K562 (cell line): ENCODE results near the gene ETS1. TPM values are rescaled to one million over a fixed set of nuclear protein-coding genes. Genes with fewer than 3 reads are reported as not detected.

Experiments used
- ATAC-seq: fragments of 200-7000 bp; cut with Tn5 transposase; 3 replicates; pipeline ENCODE4 v1.9.1; 2020; ENCODE audit warnings: moderate library complexity
- BruUV-seq: library from RNA; stranded (reverse); fragments of 400-500 nt; replicated peaks from 2 replicates; lab custom pipeline; 2021; lab: Mats Ljungman, UMichigan
- CTCF ChIA-PET: fragments of 300-600 bp; formaldehyde crosslinking; extraction: SDS; loops from one replicate; lab custom pipeline; 2021; ENCODE audit warnings: low intra/inter-chr PET ratio; lab: Yijun Ruan, JAX
- POLR2A ChIA-PET: fragments of 300-600, 350-650 bp; sonication (Branson Sonifier 250); formaldehyde crosslinking; extraction: SDS; loops from one replicate; lab custom pipeline; 2021; ENCODE audit warnings: antibody characterized with exemption, inconsistent platforms; lab: Yijun Ruan, JAX
- DNase-seq, 4 experiments: peaks; one replicate each; pipeline versions ENCODE4 v3.0.0 to v3.0.0-alpha.2; 2011 to 2018; ENCODE audit warnings: low spot score in 3 of 4, mixed read lengths in 3 of 4; ENCODE audit errors: extremely low read depth in 1 of 4
- FAIRE-seq: peaks from 2 replicates; lab custom pipeline; 2011; peaks lifted over from hg19 to GRCh38; lab: Jason Lieb, UNC
- H2AFZ ChIP-seq: 2 replicates; pipeline ENCODE4 v1.6.0; 2011; ENCODE audit warnings: low read depth, low read length, control low read depth, inconsistent platforms
- H3K27ac ChIP-seq: fragments of 200-600 bp; 3 replicates; pipeline ENCODE4 v1.8.0; 2011; ENCODE audit warnings: low read depth, mild to moderate bottlenecking, control low read depth, inconsistent platforms, low read length, moderate library complexity, mixed read lengths; ENCODE audit errors: extremely low read depth
- H3K27me3 ChIP-seq, 2 experiments: fragments of 300-600 bp in 1 of 2; 2 replicates in 1 of 2; 3 replicates in 1 of 2; pipeline versions ENCODE4 v1.6.0 to v1.8.0; 2011; ENCODE audit warnings: inconsistent platforms in 2 of 2, low read length in 2 of 2, mild to moderate bottlenecking in 1 of 2, mixed read lengths in 1 of 2, moderate library complexity in 1 of 2; ENCODE audit not compliant: control insufficient read depth in 2 of 2, insufficient read depth in 2 of 2
- H3K36me3 ChIP-seq: fragments of 300-600 bp; 3 replicates; pipeline ENCODE4 v1.8.0; 2011; ENCODE audit warnings: mild to moderate bottlenecking, low read length, inconsistent platforms; ENCODE audit not compliant: control insufficient read depth, insufficient read depth
- H3K4me1 ChIP-seq, 2 experiments: fragments of 200-600 bp in 1 of 2; replicated peaks in 1 of 2; 2 replicates in 1 of 2; 3 replicates in 1 of 2; pipeline versions ENCODE4 v1.5.1 to v1.8.0; 2011; ENCODE audit warnings: inconsistent platforms in 2 of 2, low read length in 2 of 2, mild to moderate bottlenecking in 1 of 2, mixed read lengths in 1 of 2, moderate library complexity in 1 of 2; ENCODE audit not compliant: control insufficient read depth in 2 of 2, insufficient read depth in 2 of 2
- H3K4me2 ChIP-seq: 2 replicates; pipeline ENCODE4 v1.6.1; 2011; ENCODE audit warnings: low read length, control low read depth, inconsistent platforms, mixed read lengths; ENCODE audit not compliant: insufficient read depth
- H3K4me3 ChIP-seq: fragments of 200-600 bp; sonication (generic), shearing (Covaris generic); 2 replicates; pipeline ENCODE4 v1.5.1; 2016; ENCODE audit warnings: control low read depth, inconsistent platforms
- H3K79me2 ChIP-seq: fragments of 200-600 bp; 3 replicates; pipeline ENCODE4 v1.8.0; 2011; ENCODE audit warnings: low read length, inconsistent platforms; ENCODE audit not compliant: control insufficient read depth, insufficient read depth
- H3K9ac ChIP-seq, 2 experiments: 2 replicates each; pipeline versions ENCODE4 v1.6.0 to v1.6.1; 2011; ENCODE audit warnings: low read depth in 2 of 2, low read length in 2 of 2, control low read depth in 1 of 2, inconsistent platforms in 1 of 2, mild to moderate bottlenecking in 1 of 2, mixed read lengths in 1 of 2; ENCODE audit not compliant: insufficient read depth in 1 of 2
- H3K9me1 ChIP-seq: one replicate; pipeline ENCODE4 v1.6.0; 2011; ENCODE audit warnings: inconsistent platforms, mild to moderate bottlenecking, low read length, moderate library complexity; ENCODE audit not compliant: control insufficient read depth, insufficient read depth
- H3K9me3 ChIP-seq: replicated peaks from 2 replicates; pipeline ENCODE4 v1.5.1; 2011; ENCODE audit warnings: low read depth, low read length, inconsistent platforms; ENCODE audit not compliant: control insufficient read depth, insufficient read depth
- H4K20me1 ChIP-seq: replicated peaks from 2 replicates; pipeline ENCODE4 v1.6.1; 2011; ENCODE audit warnings: low read length, inconsistent platforms, mixed read lengths; ENCODE audit not compliant: control insufficient read depth, insufficient read depth
- CEBPG ChIP-seq, 3 experiments: fragments of 200-800 bp in 1 of 3; sonication (Bioruptor generic) in 1 of 3; sonication (generic) in 1 of 3; formaldehyde crosslinking in 1 of 3; IDR thresholded peaks in 2 of 3; conservative IDR thresholded peaks in 1 of 3; 2 replicates each; pipeline versions ENCODE4 v1.6.1 to v1.8.0; 2016 to 2022; ENCODE audit warnings: missing compliant biosample characterization in 2 of 3, missing genetic modification characterization in 2 of 3, mild to moderate bottlenecking in 1 of 3, missing genetic modification reagents in 1 of 3
- WGBS: fragments of 100-300 bp; shearing (Covaris generic); methylation state at CpG from one replicate; pipeline ENCODE4 v1.1.6; 2016; ENCODE audit warnings: low coverage, mixed read lengths; ENCODE audit not compliant: insufficient coverage; ENCODE audit errors: missing lambda C conversion rate; 5-methylcytosine and 5-hydroxymethylcytosine counted together
- in situ Hi-C: fragments of 300-500 bp; cut with MboI; formaldehyde crosslinking; loops from 4 replicates; pipeline ENCODE4 v1.15.0; 2018; ENCODE audit warnings: inconsistent platforms, mixed read lengths
- intact Hi-C: fragments of 100-400 bp; cut with micrococcal nuclease; formaldehyde crosslinking; loops from 2 replicates; pipeline ENCODE4 v1.14.2; 2022
- polyA plus RNA-seq, 8 experiments: library from polyadenylated mRNA; depleted of rRNA in 4 of 8; stranded (reverse) in 5 of 8; unstranded in 3 of 8; fragments of >200 nt; fragmentation: Nextera tagmentation in 2 of 8; fragmentation: Illumina TruSeq in 1 of 8; extraction: Ambion mirVana in 2 of 8; extraction: Trizol in 1 of 8; gene quantifications; 2 replicates each; pipeline versions ENCODE4 v1.2.1 to v1.2.3, GENCODE V29; 2011 to 2014; ENCODE audit warnings: inconsistent platforms in 1 of 8, missing spikeins in 1 of 8
- total RNA-seq, 7 experiments: library from RNA; depleted of rRNA in 6 of 7; stranded (reverse); fragments of >200 nt in 6 of 7; fragmentation: Illumina TruSeq in 2 of 7; extraction: Trizol in 2 of 7; gene quantifications; 2 replicates each; pipeline versions ENCODE4 v1.2.1 to v1.2.3, GENCODE V29; 2011 to 2021; ENCODE audit warnings: low replicate concordance in 1 of 7
- TF ChIP-seq, protein P1 (sequence below): fragments of 250-450 bp; sonication (Bioruptor Pico); IDR thresholded peaks from 2 replicates; pipeline ENCODE4 v1.4.0; 2020; ENCODE audit warnings: mild to moderate bottlenecking, moderate library complexity

The ETS1 gene
- total and polyA plus RNA-seq, 9 of the 15 experiments (the other 6 are each of a cell fraction or from before 2014, with no cell fraction given) = 0.04 to 1.4 (median 0.23) TPM

DNA sequence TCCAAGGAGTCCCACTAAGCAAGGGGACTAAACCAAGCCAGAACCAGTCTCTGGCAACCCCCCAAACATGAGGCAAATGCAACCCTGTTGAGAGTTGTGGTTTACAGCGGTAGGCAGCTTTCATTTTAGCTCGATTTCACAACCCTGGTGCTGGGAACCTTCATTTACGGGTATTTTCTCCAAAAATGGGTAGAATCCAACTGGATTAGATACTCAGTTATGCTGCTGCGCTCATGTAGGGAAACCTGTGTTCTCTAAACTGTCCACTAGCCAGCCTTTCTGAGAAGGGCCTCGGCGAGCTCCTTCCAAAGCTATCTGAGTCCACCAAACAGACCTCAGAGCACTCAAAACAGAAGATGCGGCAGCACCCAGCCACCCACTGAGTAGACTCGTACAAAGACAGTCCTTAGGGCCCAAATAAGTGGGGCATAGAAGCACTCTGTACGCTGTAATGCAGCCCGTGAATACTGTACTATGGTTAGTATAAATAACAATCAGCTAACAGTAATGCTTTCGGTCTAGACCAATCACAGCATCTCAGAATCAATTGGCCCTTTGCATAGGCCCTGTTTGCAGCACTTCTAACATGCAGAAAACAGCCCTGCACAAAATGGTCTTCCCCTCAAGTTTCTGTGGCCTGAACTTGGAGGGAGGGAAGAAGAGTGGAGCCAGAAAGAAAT lies 104.7 kb downstream of the ETS1 start:
- H3K79me2 ChIP-seq = no peaks in the 10 kb centered on the region
- no peak overlapping the region for H3K4me3 ChIP-seq
- ChIA-PET POLR2A (no interaction called here), CTCF (no interaction called here)
- FAIRE-seq (no peak), ATAC-seq (no peak), DNase-seq (no peak)
- H3K27ac ChIP-seq = no peak overlapping the region
- H3K9me1 ChIP-seq = no peaks in the 10 kb centered on the region
- no peaks in the 10 kb centered on the region for H4K20me1 ChIP-seq
- H2AFZ ChIP-seq = no peak overlapping the region
- no peaks in the 10 kb centered on the region for H3K36me3 ChIP-seq
- H3K4me1 ChIP-seq = no peaks in the 10 kb centered on the region; a peak in 1 of 5 replicates
- TF ChIP-seq CEBPG (CRISPR knock-in tag; IDR thresholded peaks at IDR 0.05) = no peak
- peak in 1 of 2 experiments; percentile 48; a peak in 2 of 4 replicates for TF ChIP-seq CEBPG (tag; conservative IDR thresholded peaks at IDR 0.05 in 1 of 2, IDR thresholded peaks at IDR 0.05 in 1 of 2)
- TF ChIP-seq, protein P1, sequence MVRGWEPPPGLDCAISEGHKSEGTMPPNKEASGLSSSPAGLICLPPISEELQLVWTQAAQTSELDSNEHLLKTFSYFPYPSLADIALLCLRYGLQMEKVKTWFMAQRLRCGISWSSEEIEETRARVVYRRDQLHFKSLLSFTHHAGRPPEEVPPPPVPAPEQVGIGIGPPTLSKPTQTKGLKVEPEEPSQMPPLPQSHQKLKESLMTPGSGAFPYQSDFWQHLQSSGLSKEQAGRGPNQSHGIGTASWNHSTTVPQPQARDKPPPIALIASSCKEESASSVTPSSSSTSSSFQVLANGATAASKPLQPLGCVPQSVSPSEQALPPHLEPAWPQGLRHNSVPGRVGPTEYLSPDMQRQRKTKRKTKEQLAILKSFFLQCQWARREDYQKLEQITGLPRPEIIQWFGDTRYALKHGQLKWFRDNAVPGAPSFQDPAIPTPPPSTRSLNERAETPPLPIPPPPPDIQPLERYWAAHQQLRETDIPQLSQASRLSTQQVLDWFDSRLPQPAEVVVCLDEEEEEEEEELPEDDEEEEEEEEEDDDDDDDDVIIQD (CRISPR knock-in tag) = no peak
- no TSS peak for BruUV-seq
- peaks cover 0 to 4% of the 10 kb centered on the region in 2 experiments; a peak in 1 of 5 replicates for H3K27me3 ChIP-seq
- H3K9me3 ChIP-seq = no peaks in the 10 kb centered on the region
- intact Hi-C loops (no loop called here), in situ Hi-C loops (no loop called here)
- H3K4me2 ChIP-seq = no peak overlapping the region
- H3K9ac ChIP-seq = no peak overlapping the region
- WGBS = 6% methylated on average over 11 of the region's 11 CpGs
